CD4-positive, alpha-beta T cell treated with Interleukin-15 for 4 hours (primary cell): ENCODE measurements around the gene PDZD8.
"Not testable (repeated sequence)": the region's sequence is repeated elsewhere in the genome, so short reads cannot be mapped to it uniquely, and the experiment has no call there.

Source experiments
- DNase-seq: peaks from one replicate; pipeline ENCODE4 v3.0.0-alpha.2; 2020; ENCODE audit warnings: low spot score

PDZD8 gene

GRCh38 chr10:117294039-117294645 is 81.1 kb downstream of the PDZD8 start:
- no peak for DNase-seq

- DNase-seq, result not testable (repeated sequence)
Observed at GRCh38 chr10:117290872-117291271, 84.4 kb downstream of the PDZD8 start.

DNA sequence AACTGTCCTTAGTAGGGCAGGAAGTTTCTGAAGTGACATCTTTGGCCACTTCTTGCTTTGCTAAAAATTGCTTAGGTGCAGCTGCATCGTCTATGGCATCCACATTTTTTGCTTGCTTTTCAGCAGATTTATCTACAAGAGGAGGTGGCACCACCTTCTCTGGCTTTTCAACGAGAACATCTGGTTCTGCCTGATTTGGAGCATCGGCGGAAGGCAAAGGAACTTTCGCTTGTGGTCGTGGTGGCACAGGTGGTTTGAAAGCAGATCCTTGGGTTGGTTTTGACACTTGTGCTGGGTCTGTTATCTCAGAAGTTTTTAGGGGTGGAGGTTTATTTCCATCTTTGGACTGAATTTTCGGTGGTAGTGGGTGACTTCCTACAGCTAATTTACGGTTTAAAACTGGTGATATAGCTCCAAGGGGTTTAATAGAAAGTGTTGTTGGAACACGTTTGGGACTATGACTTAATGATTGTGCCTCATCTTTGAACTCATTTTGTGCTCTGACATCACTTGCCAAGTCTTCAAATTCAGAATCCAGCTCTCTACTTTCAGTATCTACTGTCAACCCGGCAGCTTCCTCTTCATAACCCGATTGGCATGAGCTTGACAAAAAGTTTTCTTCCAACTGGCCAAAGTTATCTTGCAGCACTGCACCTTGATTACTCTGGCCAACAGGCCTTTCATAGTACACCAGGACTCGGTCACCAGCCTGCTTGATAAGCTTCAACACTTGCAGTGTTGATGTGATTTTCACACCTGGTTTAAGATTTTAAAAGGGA is 90.3 kb downstream of the PDZD8 start:
- no peak for DNase-seq

DNA sequence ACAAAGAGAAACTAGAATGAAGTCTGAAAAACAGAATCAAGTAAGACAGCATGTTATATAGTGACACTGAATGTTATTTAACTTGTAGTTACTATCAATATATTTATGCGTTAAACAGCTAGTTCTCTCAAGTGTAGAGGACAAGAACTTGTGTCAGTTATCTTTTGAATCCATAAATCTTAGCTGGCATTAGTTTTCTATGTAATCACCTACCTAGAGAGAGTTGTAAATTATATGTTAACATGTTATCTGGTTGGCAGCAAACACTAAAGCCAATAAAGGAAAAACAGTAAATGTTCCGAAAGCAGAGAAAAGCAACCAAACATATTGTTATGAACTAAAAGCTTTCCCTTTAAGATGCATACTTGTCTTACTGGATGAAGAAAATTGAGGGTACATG is 97.6 kb downstream of the PDZD8 start:
- no peak for DNase-seq

DNA sequence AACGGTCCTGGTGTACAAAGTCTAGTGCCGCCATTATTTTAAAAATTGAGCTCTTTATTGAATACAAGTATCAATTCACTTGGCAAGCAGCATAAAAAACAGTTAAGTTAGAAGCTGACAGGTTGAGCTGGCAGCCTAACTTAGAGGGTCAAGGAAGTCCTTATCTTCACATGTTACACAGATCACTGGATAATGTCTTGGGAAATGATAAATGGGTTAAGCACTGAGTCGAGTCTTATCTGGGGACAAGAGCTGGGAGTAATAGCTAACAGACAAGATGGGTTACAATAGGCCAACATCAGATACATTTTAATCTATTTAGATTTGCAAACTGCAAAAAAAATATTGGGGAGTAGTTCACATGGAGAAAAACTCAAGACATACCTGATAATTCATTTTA is 100.1 kb downstream of the PDZD8 start:
- no peak for DNase-seq

DNA sequence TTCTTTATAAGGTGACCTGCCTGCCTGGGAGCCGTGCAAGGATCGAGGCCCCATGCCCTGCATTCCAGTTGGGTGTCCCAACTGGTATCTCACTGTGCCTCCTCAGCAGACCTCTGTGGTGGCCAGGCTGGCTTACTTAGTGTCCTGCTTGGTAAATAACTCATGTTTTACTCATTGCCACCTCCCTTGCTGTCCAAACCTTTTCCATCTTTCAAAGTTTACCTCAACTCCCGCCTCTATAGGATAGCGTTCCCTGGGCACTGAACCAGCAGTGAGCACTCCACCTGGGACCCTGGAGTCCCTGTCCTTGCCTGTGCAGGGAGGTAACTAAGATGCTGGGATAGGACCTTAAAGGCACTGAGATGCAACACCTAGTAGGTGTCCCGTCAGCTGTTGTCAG is 100.7 kb downstream of the PDZD8 start:
- DNase-seq, result no peak

DNA sequence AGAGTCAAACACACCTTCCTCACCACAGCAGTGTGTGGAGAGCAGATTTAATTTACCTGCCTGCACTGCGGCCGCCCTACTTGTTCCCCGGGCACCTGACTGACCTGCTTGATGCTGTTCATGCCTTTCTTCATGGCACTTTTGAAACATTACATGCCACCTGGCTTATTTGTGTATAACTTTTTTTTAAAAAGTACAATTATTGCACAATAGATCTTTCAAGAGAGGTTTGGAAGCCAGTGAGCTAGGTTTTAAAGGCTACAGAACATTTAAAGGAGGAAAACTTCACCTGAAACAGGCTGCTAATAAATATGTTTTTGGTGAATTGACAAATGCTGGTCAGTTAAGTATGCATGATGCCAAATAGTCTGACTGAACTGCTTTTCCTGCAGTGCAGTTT is 101.3 kb downstream of the PDZD8 start:
- DNase-seq, result no peak

GRCh38 chr10:117272195-117273076 is 102.8 kb downstream of the PDZD8 start:
- DNase-seq, result no peak

GRCh38 chr10:117271427-117271826 is 103.8 kb downstream of the PDZD8 start:
- DNase-seq, result no peak

DNA sequence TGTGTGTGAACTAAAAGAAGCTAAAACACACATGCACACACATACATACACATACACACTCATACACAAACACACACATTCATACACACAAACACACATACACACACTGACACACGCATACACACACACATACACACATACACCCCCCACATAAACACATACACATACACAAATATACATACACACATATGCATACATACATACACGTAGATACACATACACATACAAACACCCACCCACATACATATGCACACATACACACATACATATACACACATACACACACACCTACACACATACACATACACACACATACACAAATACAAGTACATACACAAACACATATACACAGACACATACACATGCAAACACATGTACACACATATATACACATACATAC is 106.3 kb downstream of the PDZD8 start:
- no peak for DNase-seq

DNA sequence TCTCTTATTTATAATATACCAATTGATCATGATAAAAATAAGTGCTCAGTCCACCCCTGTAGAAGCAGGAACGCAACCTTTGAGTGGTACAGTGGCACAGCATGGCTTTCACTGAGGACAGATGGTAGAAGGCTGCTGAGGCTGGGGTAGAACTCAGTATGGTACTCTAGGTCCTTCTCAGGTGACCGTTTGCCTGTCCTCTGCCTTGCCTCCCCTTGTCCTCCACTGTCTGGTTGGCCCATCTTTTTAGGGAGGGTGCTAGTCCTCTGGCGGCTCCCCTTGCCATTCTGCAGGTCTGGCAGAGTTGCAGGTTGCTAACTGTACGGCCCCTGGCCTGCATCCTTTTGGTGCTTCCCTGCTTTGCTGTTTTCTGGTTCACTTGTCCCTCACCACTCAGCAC is 107.0 kb downstream of the PDZD8 start:
- DNase-seq, result no peak

- DNase-seq, result no peak
Observed at GRCh38 chr10:117266812-117267211, 108.4 kb downstream of the PDZD8 start.

GRCh38 chr10:117266400-117266799 is 108.8 kb downstream of the PDZD8 start:
- no peak for DNase-seq

GRCh38 chr10:117264782-117265181 is 110.5 kb downstream of the PDZD8 start:
- DNase-seq, result no peak

GRCh38 chr10:117262903-117263293 is 112.3 kb downstream of the PDZD8 start:
- DNase-seq, result no peak

DNA sequence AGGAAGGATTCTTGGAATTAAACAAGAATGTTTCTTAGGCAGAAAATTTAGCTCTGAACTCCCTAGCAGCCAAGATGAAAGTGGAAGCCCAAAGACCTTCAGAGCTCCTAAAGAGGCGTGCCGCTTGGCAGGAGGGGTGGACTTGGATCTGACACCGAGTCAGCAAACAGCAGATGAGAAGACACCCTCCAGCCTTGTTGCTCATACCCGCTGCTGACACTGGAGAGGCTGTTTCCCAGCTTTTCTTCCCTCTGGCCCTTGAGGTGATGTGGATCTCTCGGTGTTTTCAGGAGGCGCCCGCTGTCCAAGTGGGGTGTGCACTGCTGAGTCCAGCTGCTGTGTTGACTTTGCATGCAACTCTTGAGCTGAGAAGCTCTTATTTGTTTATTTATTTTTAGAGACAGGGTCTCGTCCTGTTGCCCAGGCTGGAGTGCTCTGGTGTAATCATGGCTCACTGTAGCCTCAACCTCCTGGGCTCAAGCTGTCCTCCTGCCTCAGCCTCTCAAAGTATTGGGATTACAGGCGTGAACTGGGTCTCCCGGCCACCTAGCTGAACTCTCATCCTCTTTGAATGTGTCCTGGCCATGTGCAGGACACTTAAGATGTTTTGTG is 112.8 kb downstream of the PDZD8 start:
- DNase-seq, result no peak

DNA sequence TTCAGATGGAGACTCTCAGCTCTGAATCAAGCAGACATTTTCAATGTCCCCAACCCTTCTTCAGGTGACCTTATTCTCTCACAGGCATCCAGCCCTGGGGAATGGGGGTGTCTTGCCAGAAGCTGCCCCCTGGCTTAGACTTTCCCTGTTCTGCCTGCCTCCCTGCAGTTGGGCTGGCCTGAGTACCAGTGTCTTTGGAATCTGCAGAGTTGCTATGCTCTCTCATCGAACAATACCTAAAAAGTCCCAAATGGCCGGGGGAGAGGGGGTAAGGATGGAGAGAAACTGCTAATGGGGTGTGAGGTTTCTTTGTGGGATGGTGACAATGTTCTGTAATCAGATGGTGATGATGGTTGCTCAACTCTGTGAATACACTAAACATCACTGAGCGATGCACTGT is 113.7 kb downstream of the PDZD8 start:
- DNase-seq, result no peak

- DNase-seq, result no peak
Observed at GRCh38 chr10:117260084-117260483, 115.2 kb downstream of the PDZD8 start.

GRCh38 chr10:117259279-117259678 is 116.0 kb downstream of the PDZD8 start:
- DNase-seq, result no peak

GRCh38 chr10:117257721-117258120 is 117.5 kb downstream of the PDZD8 start:
- no peak for DNase-seq

DNA sequence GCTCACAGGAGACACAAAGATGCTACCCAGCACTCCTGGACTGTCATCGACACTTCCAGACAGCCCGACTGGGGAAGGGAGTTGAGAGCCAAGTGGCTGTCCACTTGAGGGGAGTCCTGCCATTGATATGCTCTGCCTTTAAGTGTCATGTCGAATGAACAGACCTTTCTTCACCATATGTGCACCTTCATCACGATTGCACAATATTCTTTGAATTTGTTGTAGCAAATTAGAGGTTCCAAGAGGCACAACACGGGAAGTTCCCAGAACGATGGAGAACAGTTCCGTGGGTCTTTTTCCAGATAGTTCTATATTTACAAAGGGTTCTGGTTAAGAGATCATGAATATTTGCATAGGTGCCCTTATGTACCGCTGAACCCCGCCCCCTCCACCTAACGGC is 118.3 kb downstream of the PDZD8 start:
- DNase-seq, result no peak

- no peak for DNase-seq
Observed at GRCh38 chr10:117255835-117256460, 119.3 kb downstream of the PDZD8 start.
